ENCODE measurements around the gene ANKRD2.

ANKRD2 gene

DNA sequence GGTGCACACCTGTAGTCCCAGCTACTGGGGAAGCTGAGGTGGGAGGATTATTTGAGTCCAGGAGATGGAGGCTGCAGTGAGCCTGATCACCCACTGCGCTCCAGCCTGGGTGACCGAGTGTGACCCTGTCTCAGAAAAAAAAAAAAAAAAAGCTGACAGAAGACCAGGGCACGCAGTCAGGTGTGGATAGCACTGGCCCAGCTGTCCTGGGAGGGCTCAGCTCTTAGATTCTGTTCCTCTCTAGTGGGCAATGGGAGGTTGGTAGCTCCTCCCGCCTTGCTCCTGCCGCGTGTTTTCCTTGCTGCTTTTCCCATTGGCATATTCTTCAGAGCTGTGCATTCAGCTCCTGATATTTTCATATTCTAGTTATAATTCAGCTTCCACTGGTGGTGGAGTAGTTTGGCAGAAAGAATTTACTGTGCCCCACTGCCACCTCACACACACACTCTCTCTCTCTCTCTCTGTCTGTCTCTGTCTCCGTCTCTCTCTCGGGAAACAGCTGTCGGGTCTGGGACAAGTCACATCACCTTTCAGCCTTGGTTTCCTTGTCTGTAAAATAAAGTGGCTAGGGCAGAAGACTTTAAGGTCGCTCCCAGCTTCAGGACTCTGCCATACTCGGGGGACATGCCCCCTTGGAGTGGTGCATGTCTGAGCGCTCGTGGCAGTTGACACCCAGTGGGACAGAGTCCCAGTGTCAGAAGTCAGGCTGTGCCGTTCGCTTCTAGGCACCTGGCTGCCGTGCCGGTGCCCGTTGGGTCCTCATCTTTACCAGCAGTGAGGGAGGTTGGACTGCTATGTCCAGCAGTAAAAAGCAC is 25.9 kb upstream of the ANKRD2 start:
- Histone ChIP-seq H3K27ac (no peak overlapping the region), H3K9ac (no peak overlapping the region), H3K4me1 (ENCODE audit: low read depth, poor library complexity, severe bottlenecking) (peaks cover 9% of the 10 kb centered on the region), H3K27me3 (ENCODE audit: insufficient read depth, low read depth) (no peaks in the 10 kb centered on the region), H3K4me2 (no peak overlapping the region), H3K79me2 (ENCODE audit: insufficient read depth, low read depth) (no peaks in the 10 kb centered on the region), H3K4me3 (IDR thresholded peaks at IDR 0.05; ENCODE audit: insufficient read depth, low read depth, low read length) (no peak overlapping the region), H3K36me3 (ENCODE audit: insufficient read depth) (no peaks in the 10 kb centered on the region), H4K20me1 (ENCODE audit: insufficient read depth) (no peaks in the 10 kb centered on the region), H2AFZ (ENCODE audit: low read depth) (no peak overlapping the region)
- TF ChIP-seq, protein P1, sequence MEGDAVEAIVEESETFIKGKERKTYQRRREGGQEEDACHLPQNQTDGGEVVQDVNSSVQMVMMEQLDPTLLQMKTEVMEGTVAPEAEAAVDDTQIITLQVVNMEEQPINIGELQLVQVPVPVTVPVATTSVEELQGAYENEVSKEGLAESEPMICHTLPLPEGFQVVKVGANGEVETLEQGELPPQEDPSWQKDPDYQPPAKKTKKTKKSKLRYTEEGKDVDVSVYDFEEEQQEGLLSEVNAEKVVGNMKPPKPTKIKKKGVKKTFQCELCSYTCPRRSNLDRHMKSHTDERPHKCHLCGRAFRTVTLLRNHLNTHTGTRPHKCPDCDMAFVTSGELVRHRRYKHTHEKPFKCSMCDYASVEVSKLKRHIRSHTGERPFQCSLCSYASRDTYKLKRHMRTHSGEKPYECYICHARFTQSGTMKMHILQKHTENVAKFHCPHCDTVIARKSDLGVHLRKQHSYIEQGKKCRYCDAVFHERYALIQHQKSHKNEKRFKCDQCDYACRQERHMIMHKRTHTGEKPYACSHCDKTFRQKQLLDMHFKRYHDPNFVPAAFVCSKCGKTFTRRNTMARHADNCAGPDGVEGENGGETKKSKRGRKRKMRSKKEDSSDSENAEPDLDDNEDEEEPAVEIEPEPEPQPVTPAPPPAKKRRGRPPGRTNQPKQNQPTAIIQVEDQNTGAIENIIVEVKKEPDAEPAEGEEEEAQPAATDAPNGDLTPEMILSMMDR (conservative IDR thresholded peaks at IDR 0.05; ENCODE audit: low read depth, low read length), result no peak

DNA sequence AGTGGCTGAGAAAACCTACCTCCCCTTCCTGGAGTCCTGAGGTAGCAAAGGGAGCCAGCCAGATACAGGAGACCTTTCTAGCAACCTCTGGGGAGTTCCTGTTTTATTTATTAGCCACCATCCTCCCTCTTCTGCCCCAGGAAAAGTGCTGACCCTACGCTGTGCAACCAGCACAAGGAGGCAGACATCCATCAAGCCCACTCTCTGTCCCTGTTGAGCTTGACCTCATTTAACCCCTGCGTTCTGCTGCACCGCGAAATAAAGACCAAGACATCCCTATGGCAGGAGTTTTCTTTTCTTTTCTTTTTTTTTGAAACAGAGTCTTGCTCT is 25.3 kb upstream of the ANKRD2 start:
- H3K27ac ChIP-seq, result no peak overlapping the region
- no peak overlapping the region for H3K4me2 ChIP-seq
- no peaks in the 10 kb centered on the region for H3K79me2 ChIP-seq (ENCODE audit: insufficient read depth, low read depth)
- no peaks in the 10 kb centered on the region for H3K36me3 ChIP-seq (ENCODE audit: insufficient read depth)
- H4K20me1 ChIP-seq (ENCODE audit: insufficient read depth), result no peaks in the 10 kb centered on the region
- H3K27me3 ChIP-seq (ENCODE audit: insufficient read depth, low read depth), result no peaks in the 10 kb centered on the region
- H2AFZ ChIP-seq (ENCODE audit: low read depth), result no peak overlapping the region
- H3K9ac ChIP-seq, result no peak overlapping the region
- H3K4me1 ChIP-seq (ENCODE audit: low read depth, poor library complexity, severe bottlenecking), result peaks cover 5% of the 10 kb centered on the region
- TF ChIP-seq, protein P1 (conservative IDR thresholded peaks at IDR 0.05; ENCODE audit: low read depth, low read length), result no peak
- no peak overlapping the region for H3K4me3 ChIP-seq (IDR thresholded peaks at IDR 0.05; ENCODE audit: insufficient read depth, low read depth, low read length)

DNA sequence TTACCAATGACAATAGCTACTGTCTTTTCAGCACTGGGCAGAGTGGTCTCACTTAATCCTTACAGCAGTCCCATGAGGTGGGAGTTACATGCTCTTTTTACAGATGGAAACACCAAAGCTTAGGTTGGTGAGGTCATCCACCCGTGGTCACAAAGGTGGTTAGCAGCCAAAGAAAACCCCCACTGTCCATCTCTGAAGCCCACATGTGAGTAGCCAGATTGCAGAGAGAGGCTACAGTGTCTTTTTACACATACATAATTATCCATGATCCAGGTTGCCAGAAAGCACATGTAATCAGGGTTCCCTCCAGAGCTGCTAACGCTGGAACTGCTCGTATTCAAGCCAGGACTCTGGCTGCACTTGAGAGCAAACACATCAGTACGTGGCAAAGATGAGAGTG is 24.6 kb upstream of the ANKRD2 start:
- H3K4me3 ChIP-seq (IDR thresholded peaks at IDR 0.05; ENCODE audit: insufficient read depth, low read depth, low read length), result no peak overlapping the region
- no peaks in the 10 kb centered on the region for H3K79me2 ChIP-seq (ENCODE audit: insufficient read depth, low read depth)
- H2AFZ ChIP-seq (ENCODE audit: low read depth), result no peak overlapping the region
- TF ChIP-seq, protein P1 (conservative IDR thresholded peaks at IDR 0.05; ENCODE audit: low read depth, low read length), result no peak
- H3K36me3 ChIP-seq (ENCODE audit: insufficient read depth), result no peaks in the 10 kb centered on the region
- no peaks in the 10 kb centered on the region for H3K27me3 ChIP-seq (ENCODE audit: insufficient read depth, low read depth)
- no peaks in the 10 kb centered on the region for H3K4me1 ChIP-seq (ENCODE audit: low read depth, poor library complexity, severe bottlenecking)
- H3K27ac ChIP-seq, result no peak overlapping the region
- H3K4me2 ChIP-seq, result no peak overlapping the region
- no peaks in the 10 kb centered on the region for H4K20me1 ChIP-seq (ENCODE audit: insufficient read depth)
- no peak overlapping the region for H3K9ac ChIP-seq

DNA sequence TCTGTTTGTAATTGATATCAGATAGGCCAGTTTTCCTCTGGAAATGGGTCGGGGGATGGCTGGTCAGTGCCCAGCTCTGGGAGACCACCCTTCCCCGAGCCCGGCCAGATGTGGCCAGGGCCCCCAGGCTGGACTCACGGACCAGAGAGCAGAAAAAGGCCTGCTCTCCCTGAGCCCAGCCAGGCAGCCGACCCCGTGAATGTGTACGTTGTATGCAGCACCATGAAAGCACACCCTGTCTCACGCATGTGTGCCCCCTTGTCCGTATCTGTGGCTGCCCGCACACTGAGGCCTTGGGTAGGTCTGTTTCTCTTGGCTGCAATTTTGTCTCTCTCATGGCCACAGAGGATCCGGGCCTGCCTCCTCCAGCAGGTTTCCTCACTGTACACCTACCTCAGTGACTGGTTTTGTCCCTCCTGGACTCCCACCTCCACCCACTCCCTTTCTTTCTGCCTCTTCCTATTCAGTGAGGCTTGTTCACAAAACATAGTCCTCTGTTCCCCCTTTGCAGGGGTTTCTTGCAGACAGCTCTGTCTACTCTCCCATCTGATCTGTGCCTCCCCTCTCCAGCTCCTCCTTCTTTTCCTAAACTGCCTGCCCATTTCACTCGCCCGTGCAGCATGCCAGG is 23.6 kb upstream of the ANKRD2 start:
- H3K36me3 ChIP-seq (ENCODE audit: insufficient read depth), result no peaks in the 10 kb centered on the region
- H3K9ac ChIP-seq, result no peak overlapping the region
- H3K27ac ChIP-seq, result no peak overlapping the region
- no peaks in the 10 kb centered on the region for H3K79me2 ChIP-seq (ENCODE audit: insufficient read depth, low read depth)
- TF ChIP-seq, protein P1 (conservative IDR thresholded peaks at IDR 0.05; ENCODE audit: low read depth, low read length), result no peak
- H3K4me2 ChIP-seq, result no peak overlapping the region
- H3K4me1 ChIP-seq (ENCODE audit: low read depth, poor library complexity, severe bottlenecking), result peaks cover 8% of the 10 kb centered on the region
- H3K27me3 ChIP-seq (ENCODE audit: insufficient read depth, low read depth), result no peaks in the 10 kb centered on the region
- H4K20me1 ChIP-seq (ENCODE audit: insufficient read depth), result no peaks in the 10 kb centered on the region
- no peak overlapping the region for H2AFZ ChIP-seq (ENCODE audit: low read depth)
- H3K4me3 ChIP-seq (IDR thresholded peaks at IDR 0.05; ENCODE audit: insufficient read depth, low read depth, low read length), result no peak overlapping the region
